Stimulated activated CD8-positive, alpha-beta memory T cell treated with anti-CD3 and anti-CD28 coated beads, Interleukin-12 subunit alpha, Interleukin-12 subunit beta, amount 100 ng/mL, for 1 hour (primary cell): ENCODE data around the gene SLC6A11.

ENCODE experiments used
- DNase-seq: peaks from one replicate; pipeline ENCODE4 v3.0.0-alpha.2; 2020; ENCODE audit warnings: low read depth

Gene SLC6A11

GRCh38 chr3:10790713-10791112, 25.3 kb upstream of the SLC6A11 start:
- DNase-seq = no peak

GRCh38 chr3:10792208-10792607, 23.8 kb upstream of the SLC6A11 start:
- no peak for DNase-seq

GRCh38 chr3:10798600-10799367, 17.2 kb upstream of the SLC6A11 start:
- no peak for DNase-seq

- DNase-seq = no peak
These were observed 11.8 kb upstream of the SLC6A11 start for GRCh38 chr3:10804183-10804648.

GRCh38 chr3:10806006-10806405, 10.0 kb upstream of the SLC6A11 start:
- DNase-seq = no peak

- DNase-seq = no peak
These were observed 7.8 kb upstream of the SLC6A11 start for GRCh38 chr3:10808130-10808735.

GRCh38 chr3:10808974-10809373, 7.1 kb upstream of the SLC6A11 start:
- DNase-seq = no peak

GRCh38 chr3:10810376-10810775, 5.7 kb upstream of the SLC6A11 start:
- no peak for DNase-seq

- no peak for DNase-seq
These were observed 2.6 kb upstream of the SLC6A11 start for GRCh38 chr3:10813425-10813824.

GRCh38 chr3:10814623-10815022, 1.4 kb upstream of the SLC6A11 start:
- no peak for DNase-seq

GRCh38 chr3:10815487-10815886, 541 bp upstream of the SLC6A11 start:
- DNase-seq = no peak

- DNase-seq = no peak
These were observed 830 bp downstream of the SLC6A11 start for GRCh38 chr3:10816863-10817253.

- DNase-seq = no peak
These were observed 1.5 kb downstream of the SLC6A11 start for GRCh38 chr3:10817506-10817905.

- no peak for DNase-seq
These were observed 6.0 kb downstream of the SLC6A11 start for GRCh38 chr3:10822055-10822454.

- no peak for DNase-seq
These were observed 6.9 kb downstream of the SLC6A11 start for GRCh38 chr3:10822708-10823515.

GRCh38 chr3:10823516-10823818, 7.4 kb downstream of the SLC6A11 start:
- DNase-seq = no peak

- DNase-seq = no peak
These were observed 8.4 kb downstream of the SLC6A11 start for GRCh38 chr3:10824468-10824867.

- no peak for DNase-seq
These were observed 17.9 kb downstream of the SLC6A11 start for GRCh38 chr3:10833855-10834414.

- DNase-seq = no peak
These were observed 18.9 kb downstream of the SLC6A11 start for GRCh38 chr3:10834951-10835350.

- DNase-seq = no peak
These were observed 19.4 kb downstream of the SLC6A11 start for GRCh38 chr3:10835406-10835805.

- DNase-seq = no peak
These were observed 20.6 kb downstream of the SLC6A11 start for GRCh38 chr3:10836676-10837075.

- DNase-seq = no peak
These were observed 21.8 kb downstream of the SLC6A11 start for GRCh38 chr3:10837849-10838248.

GRCh38 chr3:10839167-10839566, 23.1 kb downstream of the SLC6A11 start:
- no peak for DNase-seq
